Epithelial cell of umbilical artery (primary cell): ENCODE measurements around the gene NDUFA12. TPM values are rescaled to one million over a fixed set of nuclear protein-coding genes. Genes with fewer than 3 reads are reported as not detected.

Experiments used
- total RNA-seq: library from RNA; depleted of rRNA; stranded (reverse); fragments of >200 nt; gene quantifications from 2 replicates; pipeline ENCODE4 v1.2.3, GENCODE V29; 2014

Gene NDUFA12
- total RNA-seq = 181 and 196 TPM in 2 replicates

DNA sequence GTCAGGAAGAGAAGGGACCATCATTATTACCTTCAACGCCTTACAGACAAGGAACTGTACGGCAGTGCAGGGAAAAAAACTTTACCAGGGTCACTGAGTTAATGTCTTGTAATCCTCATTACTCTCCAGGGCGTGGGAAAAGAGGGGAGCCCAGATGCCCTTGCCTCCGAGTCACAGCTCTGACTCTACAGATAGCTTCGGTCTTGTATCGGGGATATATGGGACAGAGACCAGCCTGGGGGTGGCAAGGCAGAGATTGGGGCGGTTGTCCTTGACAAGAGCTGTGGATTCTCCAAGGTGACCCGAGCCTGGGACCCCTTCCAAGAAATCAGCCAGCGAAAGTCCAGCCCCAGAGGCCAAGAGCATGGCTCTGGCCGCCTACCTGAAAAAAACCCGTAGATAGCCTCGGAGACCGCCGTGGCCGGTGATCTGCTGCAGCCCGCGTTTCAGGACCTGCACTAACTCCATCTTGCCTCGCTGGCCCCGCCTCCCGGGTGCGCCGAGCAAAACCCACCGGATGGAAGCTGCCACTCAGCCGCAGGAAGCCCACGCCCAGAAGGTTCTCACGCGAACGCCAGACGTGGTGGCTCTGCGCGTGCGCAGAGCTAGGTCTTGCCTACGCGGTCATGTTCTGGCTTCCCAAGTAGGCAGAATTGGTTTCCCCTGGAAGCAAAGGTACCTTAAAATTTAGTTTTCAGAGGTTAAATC, at the start of gene NDUFA12:
NDUFA12 (minus strand) TSS at position 485 of the 708 bp plus-strand sequence; CDS start at position 468, 17 bp downstream.

Other genes starting within 250 kb of the NDUFA12 start
- gene NR2C1, start 69.9 kb upstream of the NDUFA12 start, total RNA-seq = 15.6 and 18.7 TPM in 2 replicates
- 12.7 and 15.0 TPM in 2 replicates for gene FGD6, start 213.8 kb upstream of the NDUFA12 start, total RNA-seq
- 66.6 and 69.0 TPM in 2 replicates for gene VEZT, start 214.1 kb upstream of the NDUFA12 start, total RNA-seq